Superior temporal gyrus (tissue), 1 donor: ENCODE results near the gene FRRS1.
"Not testable (repeated sequence)": the region's sequence is repeated elsewhere in the genome, so short reads cannot be mapped to it uniquely, and the experiment has no call there.

Experiments
- DNase-seq: peaks from one replicate; pipeline ENCODE4 v3.0.0-alpha.2; 2016; ENCODE audit errors: extremely low spot score

FRRS1 gene

GRCh38 chr1:99768104-99768503, 1.7 kb upstream of the FRRS1 start:
- DNase-seq, result no peak

- no peak for DNase-seq
Observed at GRCh38 chr1:99764909-99765308, 1.5 kb downstream of the FRRS1 start.

GRCh38 chr1:99764439-99764838, 2.0 kb downstream of the FRRS1 start:
- no peak for DNase-seq

- no peak for DNase-seq
Observed at GRCh38 chr1:99763956-99764355, 2.5 kb downstream of the FRRS1 start.

- DNase-seq, result no peak
Observed at GRCh38 chr1:99761774-99762173, 4.7 kb downstream of the FRRS1 start.

GRCh38 chr1:99759518-99760160, 6.8 kb downstream of the FRRS1 start:
- no peak for DNase-seq

- not testable (repeated sequence) for DNase-seq
Observed at GRCh38 chr1:99758686-99759517, 7.5 kb downstream of the FRRS1 start.

- DNase-seq, result no peak
Observed at GRCh38 chr1:99758073-99758511, 8.3 kb downstream of the FRRS1 start.

GRCh38 chr1:99756598-99756997, 9.8 kb downstream of the FRRS1 start:
- no peak for DNase-seq

- DNase-seq, result no peak
Observed at GRCh38 chr1:99755664-99756063, 10.8 kb downstream of the FRRS1 start.

- DNase-seq, result no peak
Observed at GRCh38 chr1:99754697-99755096, 11.7 kb downstream of the FRRS1 start.

GRCh38 chr1:99754055-99754626, 12.3 kb downstream of the FRRS1 start:
- no peak for DNase-seq

- no peak for DNase-seq
Observed at GRCh38 chr1:99751877-99752504, 14.4 kb downstream of the FRRS1 start.

GRCh38 chr1:99749504-99750347, 16.7 kb downstream of the FRRS1 start:
- DNase-seq, result no peak

GRCh38 chr1:99748419-99748818, 18.0 kb downstream of the FRRS1 start:
- no peak for DNase-seq

- no peak for DNase-seq
Observed at GRCh38 chr1:99745684-99746083, 20.8 kb downstream of the FRRS1 start.

- no peak for DNase-seq
Observed at GRCh38 chr1:99745061-99745460, 21.4 kb downstream of the FRRS1 start.

- no peak for DNase-seq
Observed at GRCh38 chr1:99740141-99740540, 26.3 kb downstream of the FRRS1 start.

GRCh38 chr1:99738858-99739465, 27.5 kb downstream of the FRRS1 start:
- DNase-seq, result no peak

GRCh38 chr1:99737016-99737415, 29.4 kb downstream of the FRRS1 start:
- peak; percentile 72 for DNase-seq

- DNase-seq, result no peak
Observed at GRCh38 chr1:99735852-99736251, 30.6 kb downstream of the FRRS1 start.
